Esophagus squamous epithelium (tissue), 4 donors: ENCODE measurements around the gene SRGAP3.

Experiments
- CTCF ChIP-seq, 6 experiments: fragments of 450-650 bp in 4 of 6; fragments of 200-600 bp in 2 of 6; sonication (generic) in 2 of 6; IDR thresholded peaks; one replicate each; pipeline ENCODE4 v1.5.1; 2016 to 2019; ENCODE audit warnings: antibody characterized with exemption in 6 of 6, mild to moderate bottlenecking in 4 of 6, moderate library complexity in 4 of 6
- POLR2A ChIP-seq, 4 donors: fragments of 450-650 bp; IDR thresholded peaks; one replicate each; pipeline ENCODE4 v1.6.1; 2017; ENCODE audit warnings: antibody characterized with exemption in 4 of 4, mild to moderate bottlenecking in 4 of 4, moderate library complexity in 3 of 4

- no peak for TF ChIP-seq CTCF (IDR thresholded peaks at IDR 0.05)
- no peak for TF ChIP-seq POLR2A (IDR thresholded peaks at IDR 0.05)
Measured at GRCh38 chr3:9119331-9119730, 130.1 kb downstream of the SRGAP3 start.
